HG03378 (cell line): ENCODE data around the gene CAGE1.

Experiments used
- ATAC-seq: cut with Tn5 transposase; IDR thresholded peaks from one replicate; pipeline ENCODE4 v1.9.1; 2021; ENCODE audit warnings: mild to moderate bottlenecking, moderate library complexity; ENCODE audit not compliant: unreplicated experiment

CAGE1 gene

DNA sequence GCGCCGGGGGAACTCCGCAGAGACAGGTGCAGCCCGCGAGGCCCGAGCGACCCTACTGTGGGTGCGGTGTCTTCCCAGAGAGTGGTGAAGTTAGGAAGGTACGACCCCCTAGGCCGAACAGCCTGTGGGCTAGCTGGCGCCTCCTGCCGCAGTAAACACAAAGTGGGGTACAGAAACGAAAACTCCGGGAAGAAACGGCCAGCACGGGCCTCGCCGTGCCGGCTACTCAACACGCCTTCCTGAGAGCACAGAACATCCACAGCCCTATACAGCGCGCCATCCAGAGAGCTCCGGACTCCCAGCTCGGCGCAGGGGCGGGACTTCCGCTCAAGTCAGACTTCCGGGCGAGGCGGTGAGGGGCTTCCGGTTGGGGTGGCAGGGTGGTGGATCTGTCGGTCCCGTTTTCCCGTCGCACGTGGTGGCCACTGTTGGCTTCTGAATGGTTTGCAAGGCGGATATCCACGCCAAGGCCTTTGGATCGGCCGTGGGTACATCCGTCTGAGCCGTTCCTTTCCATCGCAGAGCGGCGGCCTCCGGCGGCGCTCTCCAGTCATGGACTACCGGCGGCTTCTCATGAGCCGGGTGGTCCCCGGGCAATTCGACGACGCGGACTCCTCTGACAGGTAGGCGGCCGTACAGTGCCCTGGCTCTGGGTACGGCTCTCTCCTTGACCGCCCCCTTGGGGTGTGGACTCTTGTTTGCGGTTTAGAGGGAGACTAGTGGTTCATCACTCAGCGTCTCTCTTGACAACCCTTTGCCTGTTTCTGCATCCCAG, at the start of gene CAGE1, which contains the start of gene RIOK1:
Gene CAGE1, minus strand, starts transcription at position 292 of the 775 bp plus-strand sequence. CDS start 2,569 bp downstream, outside the sequence.
Gene RIOK1, plus strand, starts transcription at position 358 of the 775 bp plus-strand sequence. Its CDS starts 195 bp downstream, at position 553.
- peak; percentile 93 for ATAC-seq

DNA sequence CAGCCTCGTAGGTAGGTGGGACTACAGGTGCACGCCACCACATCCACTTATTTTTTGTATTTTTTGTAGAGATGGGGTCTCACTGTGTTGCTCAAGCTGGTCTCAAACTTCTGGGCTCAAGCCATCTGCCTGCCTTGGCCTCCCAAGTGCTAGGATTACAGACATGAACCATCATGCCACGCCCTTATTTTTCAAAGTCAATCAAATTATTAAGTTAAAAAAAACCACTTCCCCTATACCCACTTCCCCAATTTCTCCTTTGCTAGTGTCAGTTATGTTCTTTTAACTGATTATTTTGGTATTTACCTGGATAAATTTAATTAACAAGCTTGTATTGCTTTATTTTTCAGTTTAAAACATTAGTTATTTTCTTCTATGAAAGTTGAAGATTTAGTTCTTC, 49.7 kb upstream of the CAGE1 start:
- ATAC-seq, result no peak

GRCh38 chr6:7438011-7438410, 48.5 kb upstream of the CAGE1 start:
- no peak for ATAC-seq

DNA sequence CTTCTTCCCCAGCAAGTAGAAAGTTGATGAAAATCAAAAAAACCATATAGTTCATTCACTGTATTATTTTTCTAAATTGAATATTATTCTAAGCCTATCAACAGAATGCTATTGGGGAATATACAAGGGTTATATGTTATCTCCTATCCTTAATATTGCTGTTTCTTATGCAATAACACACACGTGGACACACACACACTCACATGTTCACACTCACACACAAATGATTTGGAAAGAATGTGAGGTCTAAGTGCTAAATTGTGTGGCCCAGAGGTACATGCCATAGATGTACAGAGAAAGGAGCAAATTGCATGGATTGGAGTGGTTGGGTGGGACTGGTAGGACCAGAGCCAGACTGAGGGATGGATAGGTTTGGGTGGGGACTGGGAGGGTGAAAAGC, 45.1 kb upstream of the CAGE1 start:
- no peak for ATAC-seq

GRCh38 chr6:7433121-7433617, 43.6 kb upstream of the CAGE1 start:
- no peak for ATAC-seq

DNA sequence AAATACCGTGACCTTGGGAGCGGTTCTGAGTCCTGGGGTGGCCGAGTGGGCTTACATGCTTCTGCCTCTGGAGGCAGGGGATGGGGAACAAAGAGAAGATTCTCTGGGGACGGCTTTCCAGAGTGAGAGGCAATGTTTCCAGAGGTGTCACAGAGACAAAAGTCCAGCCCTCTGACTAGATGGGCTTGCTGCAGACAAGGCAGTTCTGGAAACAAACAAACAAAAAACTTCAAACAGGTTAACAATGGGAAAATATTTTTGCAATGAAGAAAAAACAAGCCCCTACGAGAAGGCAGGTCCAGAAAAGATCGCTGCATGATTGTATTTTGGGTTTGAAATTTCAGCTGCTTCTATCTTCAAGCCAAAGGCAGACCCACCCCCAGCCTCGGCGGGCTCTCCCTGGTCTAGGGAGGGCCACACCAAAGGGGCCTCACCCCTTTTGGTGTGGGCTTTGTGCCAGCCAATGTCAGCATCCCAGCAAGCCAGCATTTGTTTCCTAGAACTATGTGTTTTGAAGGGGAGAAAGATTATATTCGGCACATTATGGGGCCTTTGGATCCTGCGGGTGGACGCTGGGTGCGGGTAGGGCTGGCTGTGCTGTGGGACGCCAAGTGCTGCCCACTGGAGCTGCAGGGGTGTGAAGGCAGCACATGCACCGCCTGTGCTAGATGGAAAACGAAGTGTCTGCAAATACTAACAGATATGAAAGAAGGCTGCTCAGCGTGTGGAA, 43.0 kb upstream of the CAGE1 start:
- no peak for ATAC-seq

DNA sequence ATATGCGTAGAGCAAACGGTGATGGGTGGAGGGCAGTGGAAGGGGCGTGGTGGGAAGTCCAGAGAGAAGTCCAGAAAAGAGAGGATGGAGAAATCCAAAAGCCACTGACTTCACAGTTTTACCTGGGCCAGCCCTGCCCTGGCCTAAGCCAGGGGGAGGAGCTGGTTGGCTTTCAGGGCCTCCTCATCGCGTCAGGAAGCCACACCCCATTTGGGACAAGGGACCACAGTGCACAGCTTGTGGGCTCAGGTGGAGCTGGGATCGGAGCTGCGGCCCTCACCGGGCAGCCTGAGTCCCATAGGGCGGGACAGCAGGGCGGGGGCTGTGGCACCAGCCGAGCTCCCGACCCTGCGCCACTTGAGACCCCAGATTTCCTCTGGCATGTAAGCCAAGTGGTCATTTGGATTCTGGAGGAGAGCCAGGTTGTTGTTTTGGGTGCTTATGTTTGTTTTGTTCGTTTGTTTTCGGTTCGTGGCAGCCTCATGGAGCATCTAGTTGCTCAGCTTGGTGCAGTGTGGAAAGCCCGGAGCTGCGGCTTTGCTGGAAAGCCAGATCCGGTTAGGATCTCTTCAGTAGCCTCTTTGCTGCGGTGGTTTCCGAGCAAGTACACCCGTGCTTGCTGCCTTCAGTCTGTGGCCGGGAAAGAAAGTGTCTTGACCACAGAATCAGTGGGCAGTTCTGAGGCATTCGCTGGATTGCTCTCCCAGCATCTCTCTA, 42.3 kb upstream of the CAGE1 start:
- ATAC-seq, result no peak

DNA sequence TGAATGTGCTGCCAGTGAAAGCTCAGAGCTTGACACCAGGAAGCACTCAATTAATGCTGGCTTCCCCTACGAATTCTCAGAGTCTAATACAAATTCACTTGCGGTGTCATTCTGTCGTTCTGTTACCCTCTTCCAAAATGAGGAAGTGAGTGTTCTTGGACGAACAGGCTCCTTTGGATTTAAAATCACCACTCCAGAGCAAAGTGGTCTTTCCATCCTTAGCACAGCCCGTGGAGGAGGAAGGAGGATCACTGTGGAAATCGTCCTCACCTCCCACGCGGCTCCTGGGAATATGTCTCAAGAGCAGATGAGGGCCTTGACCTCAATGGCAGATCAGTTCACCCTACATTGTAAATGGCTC, 41.8 kb upstream of the CAGE1 start:
- no peak for ATAC-seq

DNA sequence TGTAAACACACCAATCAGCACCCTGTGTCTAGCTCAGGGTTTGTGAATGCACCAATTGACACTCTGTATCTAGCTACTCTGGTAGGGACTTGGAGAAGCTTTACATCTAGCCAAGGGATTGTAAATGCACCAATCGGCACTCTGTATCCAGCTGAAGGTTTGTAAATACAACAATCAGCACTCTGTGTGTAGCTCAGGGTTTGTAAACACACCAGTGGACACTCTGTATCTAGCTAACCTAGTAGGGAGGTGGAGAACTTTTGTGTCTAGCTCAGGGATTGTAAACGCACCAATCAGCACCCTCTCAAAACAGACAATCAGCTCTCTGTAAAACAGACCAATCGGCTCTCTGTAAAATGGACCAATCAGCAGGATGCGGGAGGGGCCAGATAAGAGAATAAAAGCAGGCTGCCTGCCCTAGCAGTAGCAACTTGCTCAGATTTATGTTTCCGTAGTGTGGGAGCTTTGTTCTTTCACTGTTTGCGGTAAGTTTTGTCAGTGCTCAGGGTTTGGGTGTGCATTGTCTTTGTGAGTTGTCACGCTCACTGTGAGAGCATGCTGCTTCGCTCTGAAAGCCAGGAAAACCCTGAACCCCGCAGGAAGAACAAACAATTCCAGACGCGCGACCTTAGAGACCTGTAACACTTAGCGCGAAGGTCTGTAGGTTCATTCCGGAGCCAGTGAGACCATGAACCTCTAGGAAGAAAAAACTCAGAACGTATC, 37.1 kb upstream of the CAGE1 start:
- ATAC-seq, result no peak

DNA sequence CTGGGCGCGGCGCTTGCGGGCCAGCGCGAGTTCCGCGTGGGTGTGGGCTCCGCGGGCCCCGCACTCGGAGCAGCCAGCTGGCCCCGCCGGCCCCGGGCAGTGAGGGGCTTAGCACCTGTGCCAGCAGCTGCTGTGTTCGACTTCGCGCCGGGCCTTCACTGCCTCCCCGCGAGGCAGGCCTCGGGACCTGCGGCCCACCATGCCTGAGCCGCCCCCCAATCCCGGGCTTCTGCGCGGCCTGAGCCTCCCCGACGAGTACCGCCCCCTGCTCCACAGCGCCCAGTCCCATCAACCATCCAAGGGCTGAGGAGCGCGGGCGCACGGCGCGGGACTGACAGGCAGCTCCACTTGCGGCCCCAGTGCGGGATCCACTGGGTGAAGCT, 36.3 kb upstream of the CAGE1 start:
- no peak for ATAC-seq

DNA sequence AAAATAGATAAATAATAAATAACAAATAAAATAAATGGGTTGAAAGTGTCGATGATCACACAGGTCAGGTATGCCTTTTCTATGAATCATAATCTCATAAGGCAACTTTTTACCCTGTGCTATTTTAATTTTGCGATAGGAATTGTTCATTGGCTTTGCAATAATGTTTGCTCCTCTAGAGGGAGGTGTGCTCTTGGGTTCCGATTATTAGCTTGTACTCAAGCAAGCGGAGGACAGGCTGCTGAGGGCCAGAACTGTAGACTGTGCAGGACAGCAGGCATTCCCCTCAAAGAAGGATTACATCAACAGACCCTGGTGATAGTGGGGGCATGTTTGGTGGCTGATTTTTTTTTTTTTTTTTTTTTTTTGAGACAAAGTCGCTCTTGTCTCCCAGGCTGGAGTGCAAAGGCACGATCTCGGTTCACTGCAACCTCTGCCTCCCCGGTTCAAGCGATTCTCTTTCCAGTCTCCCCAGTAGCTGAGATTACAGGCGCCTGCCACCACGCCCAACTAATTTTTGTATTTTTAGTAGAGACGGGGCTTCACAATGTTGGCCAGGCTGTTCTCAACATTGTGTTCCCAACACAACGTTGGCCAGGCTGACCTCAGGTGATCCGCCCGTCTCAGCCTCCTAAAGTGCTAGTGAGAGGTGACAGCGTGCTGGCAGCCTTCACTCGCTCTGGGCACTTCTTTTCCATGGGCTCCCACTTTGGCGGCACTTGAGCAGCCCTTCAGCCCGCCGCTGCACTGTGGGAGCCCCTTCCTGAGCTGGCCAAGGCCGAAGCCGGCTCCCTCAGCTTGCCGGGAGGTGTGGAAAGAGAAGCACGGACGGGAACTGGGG, 35.6 kb upstream of the CAGE1 start:
- ATAC-seq, result no peak

- no peak for ATAC-seq
These were observed 34.5 kb upstream of the CAGE1 start for GRCh38 chr6:7424058-7424457.

GRCh38 chr6:7421066-7421465, 31.5 kb upstream of the CAGE1 start:
- no peak for ATAC-seq

DNA sequence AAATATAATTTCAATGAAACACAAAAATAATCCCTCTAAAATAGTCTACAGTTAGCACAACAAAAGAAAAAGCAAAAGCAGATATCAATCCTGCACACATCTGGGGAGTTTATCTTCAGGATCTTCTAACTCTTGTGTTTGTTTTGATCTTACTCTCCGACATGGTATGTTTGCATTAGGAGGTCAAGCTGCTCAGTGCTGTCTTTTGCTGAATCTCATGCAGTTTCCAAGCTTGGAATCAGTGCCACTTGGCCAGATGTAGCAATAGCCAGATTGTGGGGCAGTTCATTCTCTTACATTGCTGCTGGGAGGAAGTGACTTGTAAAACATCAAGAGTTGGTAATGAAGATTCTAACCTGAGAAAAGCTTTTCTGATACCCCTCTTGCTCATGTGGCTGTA, 29.5 kb upstream of the CAGE1 start:
- no peak for ATAC-seq

GRCh38 chr6:7418238-7418905, 28.8 kb upstream of the CAGE1 start:
- ATAC-seq, result no peak

DNA sequence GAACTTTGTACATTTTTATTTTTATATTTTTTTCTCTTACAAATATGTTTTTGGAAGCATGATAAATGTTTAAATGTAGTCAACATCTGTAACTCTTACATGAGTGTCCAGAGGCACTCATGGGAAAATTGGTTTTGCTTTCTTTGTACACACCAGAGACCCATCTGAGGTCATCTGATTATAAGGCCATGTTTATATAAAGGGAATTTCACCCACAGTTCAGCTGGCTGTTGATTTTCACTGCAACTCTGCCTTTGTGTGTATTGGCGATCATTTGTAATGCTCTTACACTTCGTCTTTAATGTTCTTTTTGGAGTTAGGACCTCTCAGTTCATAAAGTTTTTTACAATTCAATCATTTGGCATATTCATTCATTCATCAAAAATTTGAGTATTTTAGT, 28.1 kb upstream of the CAGE1 start:
- ATAC-seq, result no peak

- ATAC-seq, result no peak
These were observed 25.3 kb upstream of the CAGE1 start for GRCh38 chr6:7414811-7415210.

GRCh38 chr6:7413151-7413823, 23.7 kb upstream of the CAGE1 start:
- no peak for ATAC-seq

DNA sequence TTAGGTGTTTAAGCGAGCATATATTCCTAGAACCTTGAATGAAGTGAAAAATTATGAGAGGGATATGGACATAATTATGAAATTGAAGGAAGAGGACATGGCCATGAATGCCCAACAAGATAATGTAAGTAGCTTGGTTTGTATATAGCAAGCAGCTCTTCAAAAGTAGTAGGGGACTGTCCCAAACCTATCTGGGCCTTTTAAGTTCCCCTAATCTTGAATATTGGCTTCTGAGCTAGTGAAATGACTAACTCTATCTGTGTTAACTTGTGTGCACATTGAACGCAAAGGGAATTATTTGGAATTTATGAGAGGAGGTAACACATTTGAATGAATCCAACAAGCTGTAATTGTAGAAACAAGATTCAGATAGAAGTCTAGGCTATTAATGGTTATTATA, 21.8 kb upstream of the CAGE1 start:
- ATAC-seq, result no peak
